HepG2 (cell line): Measurements from ENCODE around the gene MIDN. TPM values are rescaled to one million over a fixed set of nuclear protein-coding genes. Genes with fewer than 3 reads are reported as not detected.

Source experiments
- ATAC-seq: fragments of 200-7000 bp; cut with Tn5 transposase; 3 replicates; pipeline ENCODE4 v1.9.1; 2020; ENCODE audit warnings: mild to moderate bottlenecking, moderate library complexity
- BruUV-seq: library from RNA; stranded (reverse); fragments of 400-500 nt; replicated peaks from 2 replicates; lab custom pipeline; 2021; lab: Mats Ljungman, UMichigan
- CTCF ChIA-PET: fragments of 300-600 bp; formaldehyde crosslinking; extraction: SDS; loops from one replicate; lab custom pipeline; 2021; ENCODE audit warnings: low total read pairs, inconsistent platforms, low intra/inter-chr PET ratio; lab: Yijun Ruan, JAX
- POLR2A ChIA-PET: fragments of 350-600 bp; sonication (Branson Sonifier 250); formaldehyde crosslinking; loops from one replicate; lab custom pipeline; 2020; ENCODE audit warnings: antibody characterized with exemption, inconsistent platforms; lab: Yijun Ruan, JAX
- DNase-seq: peaks from one replicate; pipeline ENCODE4 v3.0.0-alpha.2; 2015; ENCODE audit warnings: low spot score
- FAIRE-seq: peaks from 3 replicates; lab custom pipeline; 2011; peaks lifted over from hg19 to GRCh38; lab: Jason Lieb, UNC
- H2AFZ ChIP-seq: one replicate; pipeline ENCODE4 v1.6.1; 2011; ENCODE audit warnings: low read length, inconsistent platforms
- H3K27ac ChIP-seq: fragments of 300-600 bp; 3 replicates; pipeline ENCODE4 v1.8.0; 2011; ENCODE audit warnings: mixed run types, mild to moderate bottlenecking, mixed read lengths, low read length, inconsistent platforms; ENCODE audit not compliant: insufficient read depth; ENCODE audit errors: extremely low read length
- H3K27me3 ChIP-seq, 2 experiments: fragments of 200-600 bp in 1 of 2; 2 replicates in 1 of 2; 3 replicates in 1 of 2; pipeline versions ENCODE4 v1.6.0 to v1.8.0; 2011; ENCODE audit warnings: low read length in 2 of 2, mild to moderate bottlenecking in 2 of 2, moderate library complexity in 2 of 2, inconsistent platforms in 1 of 2; ENCODE audit not compliant: insufficient read depth in 2 of 2, control insufficient read depth in 1 of 2
- H3K36me3 ChIP-seq, 2 experiments: fragments of 200-600 bp in 1 of 2; replicated peaks in 1 of 2; 2 replicates in 1 of 2; 3 replicates in 1 of 2; pipeline versions ENCODE4 v1.5.1 to v1.8.0; 2011; ENCODE audit warnings: low read length in 2 of 2, inconsistent platforms in 1 of 2; ENCODE audit not compliant: insufficient read depth in 2 of 2, control insufficient read depth in 1 of 2
- H3K4me1 ChIP-seq: 2 replicates; pipeline ENCODE4 v1.5.1; 2012; ENCODE audit warnings: low read length, inconsistent platforms; ENCODE audit not compliant: insufficient read depth
- H3K4me2 ChIP-seq: 2 replicates; pipeline ENCODE4 v1.6.0; 2011; ENCODE audit warnings: low read depth, low read length, inconsistent platforms
- H3K4me3 ChIP-seq, 3 experiments: fragments of 200-600 bp in 1 of 3; sonication (generic), shearing (Covaris generic) in 1 of 3; replicated peaks in 1 of 3; 2 replicates each; pipeline ENCODE4 v1.5.1; 2011 to 2016; ENCODE audit warnings: low read length in 3 of 3, inconsistent platforms in 2 of 3, low read depth in 2 of 3, mild to moderate bottlenecking in 2 of 3, control low read depth in 1 of 3, mixed read lengths in 1 of 3; ENCODE audit not compliant: insufficient read depth in 1 of 3
- H3K79me2 ChIP-seq: one replicate; pipeline ENCODE4 v1.6.1; 2011; ENCODE audit warnings: low read length, inconsistent platforms; ENCODE audit not compliant: insufficient read depth
- H3K9ac ChIP-seq: 2 replicates; pipeline ENCODE4 v1.6.0; 2011; ENCODE audit warnings: mild to moderate bottlenecking, low read depth, low read length, inconsistent platforms; ENCODE audit not compliant: insufficient read depth
- H3K9me3 ChIP-seq: 2 replicates; pipeline ENCODE4 v1.5.1; 2012; ENCODE audit warnings: mild to moderate bottlenecking, low read length
- H4K20me1 ChIP-seq: 2 replicates; pipeline ENCODE4 v1.6.0; 2011; ENCODE audit warnings: inconsistent platforms, mild to moderate bottlenecking, low read length, moderate library complexity; ENCODE audit not compliant: insufficient read depth
- BORCS8-MEF2B ChIP-seq: sonication (generic); formaldehyde crosslinking; IDR thresholded peaks from 2 replicates; pipeline ENCODE4 v1.8.0; 2022; ENCODE audit warnings: mild to moderate bottlenecking, missing genetic modification reagents
- CEBPB ChIP-seq: IDR thresholded peaks from 2 replicates; pipeline ENCODE4 v1.6.1; 2011; ENCODE audit warnings: low read depth, low read length, improper control_type of control experiment, borderline replicate concordance
- MAFK ChIP-seq, 2 experiments: IDR thresholded peaks in 1 of 2; conservative IDR thresholded peaks in 1 of 2; 2 replicates each; pipeline ENCODE4 v1.6.1; 2011; ENCODE audit warnings: improper control_type of control experiment in 2 of 2, low read length in 2 of 2
- SKI ChIP-seq: fragments of 450-650 bp; IDR thresholded peaks from one replicate; pipeline ENCODE4 v1.6.1; 2018; ENCODE audit warnings: mild to moderate bottlenecking; ENCODE audit not compliant: partially characterized antibody
- TBX2 ChIP-seq: sonication (generic); formaldehyde crosslinking; IDR thresholded peaks from 2 replicates; pipeline ENCODE4 v1.5.0; 2020; ENCODE audit warnings: missing genetic modification reagents, mild to moderate bottlenecking, borderline replicate concordance
- ZNF160 ChIP-seq: sonication (generic); formaldehyde crosslinking; IDR thresholded peaks from 2 replicates; pipeline ENCODE4 v1.8.0; 2022; ENCODE audit warnings: mild to moderate bottlenecking, inconsistent platforms, missing genetic modification reagents
- ZNF850 ChIP-seq: sonication (generic); formaldehyde crosslinking; conservative IDR thresholded peaks from 2 replicates; pipeline ENCODE4 v1.9.0; 2021; ENCODE audit warnings: mild to moderate bottlenecking, missing genetic modification reagents
- WGBS: methylation state at CpG from one replicate; pipeline ENCODE4 v1.1.6; 2017; ENCODE audit warnings: low lambda C conversion rate; 5-methylcytosine and 5-hydroxymethylcytosine counted together
- in situ Hi-C: cut with HindIII; loops from 2 replicates; pipeline ENCODE4 v1.10.0; 2017; ENCODE audit warnings: low pct_unique_long_range_greater_than_20kb; ENCODE audit not compliant: extremely low pct_ligation_motif_present
- intact Hi-C: fragments of 100-400 bp; cut with micrococcal nuclease; formaldehyde crosslinking; loops from one replicate; pipeline ENCODE4 v1.10.0; 2022; ENCODE audit not compliant: unreplicated experiment
- polyA plus RNA-seq, 8 experiments: library from polyadenylated mRNA; depleted of rRNA in 3 of 8; stranded (reverse) in 7 of 8; unstranded in 1 of 8; fragments of >200 nt; fragmentation: Illumina TruSeq in 4 of 8; extraction: Trizol in 4 of 8; gene quantifications; 2 replicates each; pipeline versions ENCODE4 v1.2.1 to v1.2.3, GENCODE V29; 2011 to 2016; ENCODE audit warnings: low read depth in 4 of 8, missing spikeins in 1 of 8, mixed read lengths in 1 of 8; ENCODE audit not compliant: insufficient read depth in 1 of 8
- total RNA-seq, 5 experiments: library from RNA; depleted of rRNA; stranded (reverse); fragments of >200 nt; fragmentation: Illumina TruSeq; extraction: Trizol; gene quantifications; 2 replicates each; pipeline ENCODE4 v1.2.3, GENCODE V29; 2016; ENCODE audit warnings: low read depth in 1 of 5
- TF ChIP-seq, protein P1 (sequence below): sonication (generic); formaldehyde crosslinking; conservative IDR thresholded peaks from 2 replicates; pipeline ENCODE4 v1.4.0; 2020; ENCODE audit warnings: missing genetic modification reagents
- TF ChIP-seq, protein P2 (sequence below): sonication (generic); formaldehyde crosslinking; IDR thresholded peaks from 2 replicates; pipeline ENCODE4 v1.9.0; 2022; ENCODE audit warnings: low read depth, missing genetic modification reagents
- TF ChIP-seq, protein P3 (sequence below): fragments of 450-650 bp; IDR thresholded peaks from 2 replicates; pipeline ENCODE4 v1.6.1; 2016
- TF ChIP-seq, protein P4 (sequence below): sonication (generic); formaldehyde crosslinking; IDR thresholded peaks from 2 replicates; pipeline ENCODE4 v1.4.0; 2020; ENCODE audit warnings: missing genetic modification reagents
- TF ChIP-seq, protein P5 (sequence below): sonication (generic); formaldehyde crosslinking; IDR thresholded peaks from 2 replicates; pipeline ENCODE4 v1.5.1; 2020; ENCODE audit warnings: missing genetic modification reagents, mild to moderate bottlenecking, borderline replicate concordance
- TF ChIP-seq, protein P6 (sequence below): sonication (generic); formaldehyde crosslinking; IDR thresholded peaks from 2 replicates; pipeline ENCODE4 v1.4.0; 2020; ENCODE audit warnings: mild to moderate bottlenecking, low read depth, missing genetic modification reagents

MIDN gene
- total and polyA plus RNA-seq, 2 of the 13 experiments (the other 11 are each of a cell fraction or from before 2014, with no cell fraction given): 8.4 to 18.0 TPM

DNA sequence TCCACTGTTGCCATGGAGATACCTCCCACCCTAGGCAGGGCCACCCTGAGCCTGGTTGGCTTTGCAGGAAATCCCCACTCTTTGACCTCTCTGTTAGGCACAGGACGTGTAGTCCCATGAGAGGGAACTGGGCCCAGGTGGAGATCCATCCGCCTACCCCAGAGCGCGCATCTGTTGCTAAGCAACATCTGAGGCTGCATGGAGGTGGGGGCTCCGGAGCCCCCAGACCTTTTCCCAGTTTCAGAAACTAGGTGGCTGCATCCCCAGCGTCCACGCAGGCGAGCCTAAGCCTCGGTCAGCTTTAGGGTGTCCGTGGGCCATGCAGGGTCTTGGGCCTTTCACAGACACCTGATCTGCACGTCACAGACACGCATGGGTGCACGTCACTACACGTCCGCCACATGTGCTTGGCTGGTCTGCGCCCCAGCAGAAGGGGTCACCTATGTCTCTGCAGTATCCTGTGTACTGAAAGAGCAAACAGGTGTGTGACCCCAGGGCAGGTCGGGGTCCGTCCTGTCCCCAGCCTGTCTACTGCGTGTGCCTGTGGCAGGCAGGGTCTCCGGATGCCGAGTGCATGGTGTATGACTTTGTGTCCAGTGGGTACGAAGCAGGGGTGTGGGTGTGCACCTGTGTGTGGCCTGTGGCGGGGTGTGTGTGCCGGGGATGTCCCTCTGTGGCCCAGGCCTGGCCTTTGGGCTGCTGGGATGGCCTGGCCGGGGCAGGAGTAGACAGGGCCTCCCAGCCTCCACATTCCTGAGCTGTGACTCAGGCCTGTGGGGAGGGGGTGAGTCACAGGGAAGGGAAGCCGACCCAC is 16.6 kb downstream of the MIDN start:
- FAIRE-seq (peak; percentile 60), DNase-seq (peak; percentile 84), ATAC-seq (peak; percentile 32)
- Histone ChIP-seq H2AFZ (no peak overlapping the region), H3K27ac (peak overlapping the region; percentile 82), H3K9me3 (no peaks in the 10 kb centered on the region), H3K4me2 (peak overlapping the region; percentile 89), H3K27me3 (no peaks in the 10 kb centered on the region), H4K20me1 (peaks cover 5% of the 10 kb centered on the region; the same call in 1 of the 2 replicates), H3K79me2 (peaks cover 11% of the 10 kb centered on the region), H3K9ac (peak overlapping the region; percentile 56), H3K4me1 (peaks cover 67% of the 10 kb centered on the region), H3K4me3 (peak overlapping the region; percentile 9 to 90 (median 9); a peak in 4 of 6 replicates), H3K36me3 (no peaks in the 10 kb centered on the region)
- POLR2A ChIA-PET: interaction anchor here (0.6 to 12.8 kb wide), 5 partner anchors 9 to 237 kb away, joined by 3 to 668 read pairs (median 24); partner anchors contain the start of genes ATP5F1D, FAM174C and MIDN
- intact Hi-C loops (no loop called here), in situ Hi-C loops (no loop called here)
- CTCF ChIA-PET: interaction anchor here (3.8 kb wide), 1 partner anchor 21 kb away, joined by 60 read pairs; no protein-coding TSS in a partner anchor
- no TSS peak for BruUV-seq
- 27% methylated on average over 15 of the region's 26 CpGs for WGBS
- TF ChIP-seq ZNF850 (no peak), BORCS8-MEF2B (CRISPR knock-in tag) (peak; percentile 23; the same call in 1 of the 2 replicates), ZNF160 (CRISPR knock-in tag) (peak; percentile 32; the same call in 1 of the 2 replicates), SKI (peak; percentile 87), MAFK (conservative IDR thresholded peaks at IDR 0.05 in 1 of 2, IDR thresholded peaks at IDR 0.05 in 1 of 2; ENCODE audit: low read length in 2 of 2) (no peak), CEBPB (no peak), TBX2 (CRISPR knock-in tag) (no peak)
- TF ChIP-seq, protein P1, sequence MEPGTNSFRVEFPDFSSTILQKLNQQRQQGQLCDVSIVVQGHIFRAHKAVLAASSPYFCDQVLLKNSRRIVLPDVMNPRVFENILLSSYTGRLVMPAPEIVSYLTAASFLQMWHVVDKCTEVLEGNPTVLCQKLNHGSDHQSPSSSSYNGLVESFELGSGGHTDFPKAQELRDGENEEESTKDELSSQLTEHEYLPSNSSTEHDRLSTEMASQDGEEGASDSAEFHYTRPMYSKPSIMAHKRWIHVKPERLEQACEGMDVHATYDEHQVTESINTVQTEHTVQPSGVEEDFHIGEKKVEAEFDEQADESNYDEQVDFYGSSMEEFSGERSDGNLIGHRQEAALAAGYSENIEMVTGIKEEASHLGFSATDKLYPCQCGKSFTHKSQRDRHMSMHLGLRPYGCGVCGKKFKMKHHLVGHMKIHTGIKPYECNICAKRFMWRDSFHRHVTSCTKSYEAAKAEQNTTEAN (CRISPR knock-in tag): 0 out of 2 replicates have a peak, but pooled peaks have one; percentile 27
- TF ChIP-seq, protein P2, sequence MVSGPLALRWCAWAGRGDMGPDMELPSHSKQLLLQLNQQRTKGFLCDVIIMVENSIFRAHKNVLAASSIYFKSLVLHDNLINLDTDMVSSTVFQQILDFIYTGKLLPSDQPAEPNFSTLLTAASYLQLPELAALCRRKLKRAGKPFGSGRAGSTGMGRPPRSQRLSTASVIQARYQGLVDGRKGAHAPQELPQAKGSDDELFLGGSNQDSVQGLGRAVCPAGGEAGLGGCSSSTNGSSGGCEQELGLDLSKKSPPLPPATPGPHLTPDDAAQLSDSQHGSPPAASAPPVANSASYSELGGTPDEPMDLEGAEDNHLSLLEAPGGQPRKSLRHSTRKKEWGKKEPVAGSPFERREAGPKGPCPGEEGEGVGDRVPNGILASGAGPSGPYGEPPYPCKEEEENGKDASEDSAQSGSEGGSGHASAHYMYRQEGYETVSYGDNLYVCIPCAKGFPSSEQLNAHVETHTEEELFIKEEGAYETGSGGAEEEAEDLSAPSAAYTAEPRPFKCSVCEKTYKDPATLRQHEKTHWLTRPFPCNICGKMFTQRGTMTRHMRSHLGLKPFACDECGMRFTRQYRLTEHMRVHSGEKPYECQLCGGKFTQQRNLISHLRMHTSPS (CRISPR knock-in tag): no peak
- TF ChIP-seq, protein P3, sequence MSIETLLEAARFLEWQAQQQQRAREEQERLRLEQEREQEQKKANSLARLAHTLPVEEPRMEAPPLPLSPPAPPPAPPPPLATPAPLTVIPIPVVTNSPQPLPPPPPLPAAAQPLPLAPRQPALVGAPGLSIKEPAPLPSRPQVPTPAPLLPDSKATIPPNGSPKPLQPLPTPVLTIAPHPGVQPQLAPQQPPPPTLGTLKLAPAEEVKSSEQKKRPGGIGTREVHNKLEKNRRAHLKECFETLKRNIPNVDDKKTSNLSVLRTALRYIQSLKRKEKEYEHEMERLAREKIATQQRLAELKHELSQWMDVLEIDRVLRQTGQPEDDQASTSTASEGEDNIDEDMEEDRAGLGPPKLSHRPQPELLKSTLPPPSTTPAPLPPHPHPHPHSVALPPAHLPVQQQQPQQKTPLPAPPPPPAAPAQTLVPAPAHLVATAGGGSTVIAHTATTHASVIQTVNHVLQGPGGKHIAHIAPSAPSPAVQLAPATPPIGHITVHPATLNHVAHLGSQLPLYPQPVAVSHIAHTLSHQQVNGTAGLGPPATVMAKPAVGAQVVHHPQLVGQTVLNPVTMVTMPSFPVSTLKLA: peak; percentile 19; the same call in 1 of the 2 replicates
- TF ChIP-seq, protein P4, sequence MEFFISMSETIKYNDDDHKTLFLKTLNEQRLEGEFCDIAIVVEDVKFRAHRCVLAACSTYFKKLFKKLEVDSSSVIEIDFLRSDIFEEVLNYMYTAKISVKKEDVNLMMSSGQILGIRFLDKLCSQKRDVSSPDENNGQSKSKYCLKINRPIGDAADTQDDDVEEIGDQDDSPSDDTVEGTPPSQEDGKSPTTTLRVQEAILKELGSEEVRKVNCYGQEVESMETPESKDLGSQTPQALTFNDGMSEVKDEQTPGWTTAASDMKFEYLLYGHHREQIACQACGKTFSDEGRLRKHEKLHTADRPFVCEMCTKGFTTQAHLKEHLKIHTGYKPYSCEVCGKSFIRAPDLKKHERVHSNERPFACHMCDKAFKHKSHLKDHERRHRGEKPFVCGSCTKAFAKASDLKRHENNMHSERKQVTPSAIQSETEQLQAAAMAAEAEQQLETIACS: no peak
- TF ChIP-seq, protein P5, sequence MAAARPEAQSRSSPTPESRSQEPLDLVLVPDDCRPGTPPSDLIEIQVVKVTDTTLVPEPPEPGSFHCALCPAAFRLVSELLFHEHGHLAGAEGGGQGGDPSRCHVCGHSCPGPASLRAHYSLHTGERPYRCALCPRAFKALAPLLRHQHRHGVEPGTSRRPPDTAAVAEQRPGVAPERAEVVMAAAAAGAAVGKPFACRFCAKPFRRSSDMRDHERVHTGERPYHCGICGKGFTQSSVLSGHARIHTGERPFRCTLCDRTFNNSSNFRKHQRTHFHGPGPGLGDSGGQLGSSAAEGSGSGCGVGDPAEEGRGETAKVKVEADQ (CRISPR knock-in tag): no peak
- TF ChIP-seq, protein P6, sequence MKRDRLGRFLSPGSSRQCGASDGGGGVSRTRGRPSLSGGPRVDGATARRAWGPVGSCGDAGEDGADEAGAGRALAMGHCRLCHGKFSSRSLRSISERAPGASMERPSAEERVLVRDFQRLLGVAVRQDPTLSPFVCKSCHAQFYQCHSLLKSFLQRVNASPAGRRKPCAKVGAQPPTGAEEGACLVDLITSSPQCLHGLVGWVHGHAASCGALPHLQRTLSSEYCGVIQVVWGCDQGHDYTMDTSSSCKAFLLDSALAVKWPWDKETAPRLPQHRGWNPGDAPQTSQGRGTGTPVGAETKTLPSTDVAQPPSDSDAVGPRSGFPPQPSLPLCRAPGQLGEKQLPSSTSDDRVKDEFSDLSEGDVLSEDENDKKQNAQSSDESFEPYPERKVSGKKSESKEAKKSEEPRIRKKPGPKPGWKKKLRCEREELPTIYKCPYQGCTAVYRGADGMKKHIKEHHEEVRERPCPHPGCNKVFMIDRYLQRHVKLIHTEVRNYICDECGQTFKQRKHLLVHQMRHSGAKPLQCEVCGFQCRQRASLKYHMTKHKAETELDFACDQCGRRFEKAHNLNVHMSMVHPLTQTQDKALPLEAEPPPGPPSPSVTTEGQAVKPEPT: no peak
